ENCODE measurements around the gene CNKSR2. TPM values are rescaled to one million over a fixed set of nuclear protein-coding genes. Genes with fewer than 3 reads are reported as not detected.

The CNKSR2 gene
- total RNA-seq, 1 experiment from 2014 or later: 1.5 TPM

DNA sequence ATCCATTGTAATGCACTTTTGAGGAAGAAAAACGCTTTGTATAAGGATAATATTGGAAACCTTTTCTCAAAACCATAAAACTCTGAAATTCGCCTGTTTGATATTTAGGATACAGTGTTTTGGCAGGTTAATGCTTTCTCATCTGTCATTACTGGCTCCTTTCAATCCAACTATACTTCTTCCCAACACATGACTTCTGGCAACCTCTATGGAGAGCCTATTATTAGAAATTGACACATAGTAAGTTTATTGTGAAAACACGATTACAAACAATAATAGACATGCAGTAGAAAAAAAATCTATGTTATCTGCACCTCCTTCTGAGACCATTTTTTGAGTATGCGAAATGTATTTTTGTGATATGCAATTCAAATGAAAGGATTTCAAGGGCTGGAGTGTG, 288.5 kb downstream of the CNKSR2 start:
- no peak overlapping the region for H3K27ac ChIP-seq (ENCODE audit: low read depth, low read length, poor library complexity, severe bottlenecking)
- ChIA-PET POLR2A (ENCODE audit: low non-redundant PET) (no interaction called here), CTCF (no interaction called here)
- intact Hi-C loops (cut with micrococcal nuclease; ENCODE audit: unreplicated experiment): no loop called here
- no peaks in the 10 kb centered on the region for H3K9me3 ChIP-seq (ENCODE audit: low read depth, low read length, poor library complexity, severe bottlenecking)
- no peaks in the 10 kb centered on the region for H3K4me1 ChIP-seq (ENCODE audit: insufficient read depth, low read length, poor library complexity, severe bottlenecking)
- no peaks in the 10 kb centered on the region for H3K36me3 ChIP-seq (ENCODE audit: insufficient read depth, low read length, poor library complexity, severe bottlenecking)
- no peak for DNase-seq (ENCODE audit: low spot score)
- no peak overlapping the region for H3K4me3 ChIP-seq (ENCODE audit: low read depth, low read length, poor library complexity, severe bottlenecking)
- BruUV-seq (replicated peaks): no TSS peak
- TF ChIP-seq, protein P1, sequence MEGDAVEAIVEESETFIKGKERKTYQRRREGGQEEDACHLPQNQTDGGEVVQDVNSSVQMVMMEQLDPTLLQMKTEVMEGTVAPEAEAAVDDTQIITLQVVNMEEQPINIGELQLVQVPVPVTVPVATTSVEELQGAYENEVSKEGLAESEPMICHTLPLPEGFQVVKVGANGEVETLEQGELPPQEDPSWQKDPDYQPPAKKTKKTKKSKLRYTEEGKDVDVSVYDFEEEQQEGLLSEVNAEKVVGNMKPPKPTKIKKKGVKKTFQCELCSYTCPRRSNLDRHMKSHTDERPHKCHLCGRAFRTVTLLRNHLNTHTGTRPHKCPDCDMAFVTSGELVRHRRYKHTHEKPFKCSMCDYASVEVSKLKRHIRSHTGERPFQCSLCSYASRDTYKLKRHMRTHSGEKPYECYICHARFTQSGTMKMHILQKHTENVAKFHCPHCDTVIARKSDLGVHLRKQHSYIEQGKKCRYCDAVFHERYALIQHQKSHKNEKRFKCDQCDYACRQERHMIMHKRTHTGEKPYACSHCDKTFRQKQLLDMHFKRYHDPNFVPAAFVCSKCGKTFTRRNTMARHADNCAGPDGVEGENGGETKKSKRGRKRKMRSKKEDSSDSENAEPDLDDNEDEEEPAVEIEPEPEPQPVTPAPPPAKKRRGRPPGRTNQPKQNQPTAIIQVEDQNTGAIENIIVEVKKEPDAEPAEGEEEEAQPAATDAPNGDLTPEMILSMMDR (conservative IDR thresholded peaks at IDR 0.05; ENCODE audit: low read depth, low read length): no peak
- TF ChIP-seq EZH2 (IDR thresholded peaks at IDR 0.05; ENCODE audit: borderline replicate concordance, low read depth, low read length, poor library complexity, severe bottlenecking): no peak
- H3K27me3 ChIP-seq (replicated peaks; ENCODE audit: insufficient read depth, low read depth, low read length, poor library complexity): no peaks in the 10 kb centered on the region

DNA sequence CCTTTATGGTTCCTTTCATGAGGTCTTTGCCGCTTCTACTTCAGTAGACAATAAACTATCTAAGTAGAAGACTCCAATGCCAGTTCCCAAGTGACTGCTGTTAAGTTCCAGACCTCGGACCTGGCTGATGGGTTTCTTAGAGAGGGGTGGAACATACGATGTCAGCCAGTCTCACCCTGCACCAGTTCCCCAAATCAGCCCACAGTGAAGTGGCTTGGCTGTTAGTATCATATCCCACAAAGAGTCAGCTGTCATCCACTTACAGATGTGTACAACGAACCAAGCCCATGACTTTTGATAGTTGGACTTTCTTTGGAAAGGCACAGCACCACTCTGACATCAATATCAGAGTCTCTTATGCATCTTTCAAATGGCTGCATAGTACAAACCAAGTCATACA, 292.0 kb downstream of the CNKSR2 start:
- Histone ChIP-seq H3K27me3 (replicated peaks; ENCODE audit: insufficient read depth, low read depth, low read length, poor library complexity) (no peaks in the 10 kb centered on the region), H3K4me1 (ENCODE audit: insufficient read depth, low read length, poor library complexity, severe bottlenecking) (no peaks in the 10 kb centered on the region), H3K4me3 (ENCODE audit: low read depth, low read length, poor library complexity, severe bottlenecking) (no peak overlapping the region), H3K27ac (ENCODE audit: low read depth, low read length, poor library complexity, severe bottlenecking) (no peak overlapping the region), H3K9me3 (ENCODE audit: low read depth, low read length, poor library complexity, severe bottlenecking) (no peaks in the 10 kb centered on the region), H3K36me3 (ENCODE audit: insufficient read depth, low read length, poor library complexity, severe bottlenecking) (no peaks in the 10 kb centered on the region)
- ChIA-PET CTCF (no interaction called here), POLR2A (ENCODE audit: low non-redundant PET) (no interaction called here)
- BruUV-seq (replicated peaks): no TSS peak
- TF ChIP-seq, protein P1 (conservative IDR thresholded peaks at IDR 0.05; ENCODE audit: low read depth, low read length): no peak
- no peak for TF ChIP-seq EZH2 (IDR thresholded peaks at IDR 0.05; ENCODE audit: borderline replicate concordance, low read depth, low read length, poor library complexity, severe bottlenecking)
- DNase-seq (ENCODE audit: low spot score): no peak
- intact Hi-C loops (cut with micrococcal nuclease; ENCODE audit: unreplicated experiment): no loop called here

DNA sequence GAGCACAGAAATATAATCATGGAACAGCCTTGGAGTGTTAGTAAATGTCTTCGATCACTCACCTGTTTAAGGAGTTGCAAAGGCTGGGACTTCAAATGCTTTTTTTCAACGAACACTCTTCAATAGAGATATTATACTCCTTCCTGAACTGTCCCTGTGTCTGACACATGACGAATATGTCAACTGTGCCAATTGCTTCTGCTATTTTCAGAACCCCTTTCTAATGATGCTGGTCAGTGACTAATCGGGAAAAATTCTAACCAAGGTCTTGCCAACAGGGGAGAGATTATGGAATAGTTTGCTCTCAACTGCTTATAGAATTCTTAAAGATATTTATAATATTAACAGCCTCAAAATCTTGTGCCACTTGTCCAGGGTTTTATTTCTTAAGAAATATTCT, 292.5 kb downstream of the CNKSR2 start:
- no peaks in the 10 kb centered on the region for H3K27me3 ChIP-seq (replicated peaks; ENCODE audit: insufficient read depth, low read depth, low read length, poor library complexity)
- no peak for TF ChIP-seq EZH2 (IDR thresholded peaks at IDR 0.05; ENCODE audit: borderline replicate concordance, low read depth, low read length, poor library complexity, severe bottlenecking)
- TF ChIP-seq, protein P1 (conservative IDR thresholded peaks at IDR 0.05; ENCODE audit: low read depth, low read length): no peak
- CTCF ChIA-PET: no interaction called here
- no peak for DNase-seq (ENCODE audit: low spot score)
- no peaks in the 10 kb centered on the region for H3K9me3 ChIP-seq (ENCODE audit: low read depth, low read length, poor library complexity, severe bottlenecking)
- intact Hi-C loops (cut with micrococcal nuclease; ENCODE audit: unreplicated experiment): no loop called here
- no peak overlapping the region for H3K27ac ChIP-seq (ENCODE audit: low read depth, low read length, poor library complexity, severe bottlenecking)
- BruUV-seq (replicated peaks): no TSS peak
- H3K4me1 ChIP-seq (ENCODE audit: insufficient read depth, low read length, poor library complexity, severe bottlenecking): no peaks in the 10 kb centered on the region
- no peaks in the 10 kb centered on the region for H3K36me3 ChIP-seq (ENCODE audit: insufficient read depth, low read length, poor library complexity, severe bottlenecking)
- POLR2A ChIA-PET (ENCODE audit: low non-redundant PET): no interaction called here
- no peak overlapping the region for H3K4me3 ChIP-seq (ENCODE audit: low read depth, low read length, poor library complexity, severe bottlenecking)

All from A673 (cell line).